Kidney tubule cell (primary cell): ENCODE results near the gene RAD51AP2.

Experiments
- DNase-seq: peaks from one replicate; pipeline ENCODE4 v3.0.0-alpha.2; 2018; ENCODE audit warnings: low spot score

RAD51AP2 gene

GRCh38 chr2:17470855-17471641 is 47.2 kb downstream of the RAD51AP2 start:
- peak; percentile 33 for DNase-seq

GRCh38 chr2:17461087-17461475 is 57.2 kb downstream of the RAD51AP2 start:
- no peak for DNase-seq
